ENCODE results near the gene ZNF160. TPM values are rescaled to one million over a fixed set of nuclear protein-coding genes. Genes with fewer than 3 reads are reported as not detected.
"Not testable (repeated sequence)": the region's sequence is repeated elsewhere in the genome, so short reads cannot be mapped to it uniquely, and the experiment has no call there.

The ZNF160 gene
- total RNA-seq, 1 experiment from 2014 or later, result 18.2 TPM

DNA sequence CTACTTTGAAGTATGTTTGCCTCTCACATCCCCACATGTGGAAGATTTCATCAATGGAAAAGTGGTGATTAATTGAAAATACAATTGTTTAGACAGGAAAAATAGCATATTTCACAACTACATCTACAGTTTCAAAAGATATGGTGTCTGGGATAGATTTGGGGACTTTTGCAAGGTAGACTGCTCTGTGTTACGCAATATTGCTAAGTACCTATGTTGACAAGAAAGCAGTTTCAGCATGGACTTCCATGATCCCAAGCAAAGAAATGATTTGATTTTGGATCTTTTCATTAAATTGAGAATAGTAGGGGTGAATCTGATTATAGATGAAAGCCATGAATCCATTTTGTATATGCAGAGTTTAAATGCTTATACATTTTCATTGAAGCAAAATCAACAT lies 10.5 kb downstream of the ZNF160 start:
- no peak for DNase-seq (ENCODE audit: low spot score)

DNA sequence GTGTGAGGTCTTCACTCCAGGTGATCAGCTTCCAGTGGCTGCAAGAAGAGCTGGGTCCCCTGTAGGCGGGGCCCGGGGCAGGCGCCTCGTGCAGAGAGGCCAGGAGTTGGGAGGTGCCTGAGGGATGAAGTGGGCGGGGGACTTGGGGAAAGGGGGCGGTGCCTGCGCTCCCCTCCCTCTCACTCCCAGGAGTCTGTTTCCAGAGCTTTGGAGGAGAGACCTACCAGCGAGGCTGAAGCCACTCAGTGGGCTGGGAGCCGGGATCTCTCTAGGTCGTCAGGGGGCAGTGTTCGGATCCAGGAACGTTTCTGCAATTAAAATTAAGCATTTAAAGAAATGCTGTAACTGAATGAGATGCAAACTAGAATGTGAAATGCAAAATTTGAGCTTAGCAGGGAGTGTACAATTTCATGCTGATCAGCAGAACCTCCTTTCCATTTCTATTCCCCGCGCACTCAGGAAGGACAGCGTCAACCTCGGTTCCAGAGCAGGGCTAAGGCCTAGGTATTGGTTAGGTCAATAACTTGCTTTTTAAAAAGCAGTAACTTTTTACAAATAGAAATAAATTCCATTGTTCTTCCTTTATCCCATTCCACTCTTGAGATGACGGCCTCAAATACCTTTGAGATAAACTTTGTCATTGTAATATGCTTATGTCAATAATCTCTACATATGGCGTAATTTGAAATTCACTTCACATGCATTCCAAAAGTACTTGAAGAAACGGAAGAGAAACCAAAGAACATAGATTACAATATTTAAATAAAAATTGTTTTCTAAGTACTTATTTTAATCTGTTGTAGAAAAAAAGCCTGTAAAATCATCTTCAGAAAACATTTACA lies 11.6 kb downstream of the ZNF160 start:
- DNase-seq (ENCODE audit: low spot score), result no peak

DNA sequence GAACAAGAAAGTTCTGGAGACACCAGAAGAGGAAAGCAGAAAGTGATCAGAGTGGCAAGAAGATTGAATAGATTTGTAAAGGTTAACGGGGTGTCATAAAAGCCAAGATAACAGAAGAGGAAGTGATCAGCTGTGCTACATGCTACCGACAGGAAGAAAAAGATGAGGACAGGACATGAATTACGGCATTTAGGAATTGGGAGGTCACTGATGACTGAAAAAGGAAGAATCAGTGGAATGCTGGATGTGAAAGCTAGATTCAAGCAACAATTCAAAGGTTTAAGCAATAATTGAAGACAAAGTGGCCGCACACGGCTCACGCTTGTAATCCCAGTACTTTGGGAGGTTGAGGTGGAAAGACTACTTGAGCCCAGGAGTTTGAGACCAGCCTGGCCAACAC lies 15.1 kb downstream of the ZNF160 start:
- no peak for DNase-seq (ENCODE audit: low spot score)

DNA sequence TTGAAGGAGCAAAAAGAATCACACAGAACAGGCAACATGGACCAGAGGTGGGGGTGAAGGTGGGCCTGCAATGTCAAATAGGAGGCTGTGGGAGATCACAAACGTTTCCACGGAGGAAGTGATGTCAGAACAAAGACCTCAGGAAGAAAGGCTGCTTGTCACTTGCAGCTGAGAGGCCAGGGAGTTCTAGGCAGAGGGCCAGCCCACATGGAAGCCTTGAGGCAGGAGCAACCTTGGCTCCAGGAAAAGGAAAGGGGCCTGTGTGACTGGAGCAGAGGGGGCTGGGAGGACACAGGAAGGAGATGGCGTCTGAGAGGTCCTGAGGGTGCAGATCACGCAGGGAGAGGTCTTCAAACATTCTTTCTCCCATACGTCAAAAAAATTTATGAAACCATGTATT lies 16.3 kb downstream of the ZNF160 start:
- no peak for DNase-seq (ENCODE audit: low spot score)

DNA sequence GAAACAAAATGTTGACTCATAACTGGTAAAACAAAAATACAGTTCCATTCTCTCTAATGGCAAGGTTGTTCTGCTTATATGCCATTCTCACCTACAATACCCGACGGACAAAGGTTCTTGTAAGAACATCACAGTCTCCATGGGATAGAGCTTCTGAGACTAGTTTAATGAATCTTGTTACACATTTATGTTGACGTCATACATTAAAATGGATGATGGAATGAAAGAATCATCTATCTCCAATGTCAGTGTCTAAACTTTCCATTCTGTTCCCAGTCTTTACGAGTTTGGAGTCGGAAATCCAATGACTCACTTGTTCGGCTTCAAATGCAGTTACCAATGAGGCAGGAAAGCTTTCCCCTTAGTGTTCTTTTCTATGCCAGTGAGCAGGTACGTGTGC lies 17.7 kb downstream of the ZNF160 start:
- no peak for DNase-seq (ENCODE audit: low spot score)

DNA sequence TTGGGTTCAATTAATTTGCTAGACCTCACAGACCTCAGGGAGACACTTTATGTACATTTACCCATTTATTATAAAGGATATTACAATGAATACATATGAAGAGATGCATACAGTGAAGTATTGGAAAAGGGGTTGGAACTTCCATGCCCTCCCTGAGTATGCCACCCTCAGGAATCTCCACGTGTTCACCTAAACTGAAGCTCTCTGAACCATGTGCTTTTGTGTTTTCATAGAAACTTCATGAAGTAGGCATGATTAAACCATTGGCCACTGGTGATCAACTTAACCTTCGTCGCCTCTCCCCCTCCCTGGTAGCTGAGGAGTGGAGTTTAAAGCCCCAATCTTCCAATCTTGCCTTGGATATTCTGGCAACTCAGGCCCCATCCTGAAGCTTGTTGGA lies 20.3 kb downstream of the ZNF160 start:
- no peak for DNase-seq (ENCODE audit: low spot score)

DNA sequence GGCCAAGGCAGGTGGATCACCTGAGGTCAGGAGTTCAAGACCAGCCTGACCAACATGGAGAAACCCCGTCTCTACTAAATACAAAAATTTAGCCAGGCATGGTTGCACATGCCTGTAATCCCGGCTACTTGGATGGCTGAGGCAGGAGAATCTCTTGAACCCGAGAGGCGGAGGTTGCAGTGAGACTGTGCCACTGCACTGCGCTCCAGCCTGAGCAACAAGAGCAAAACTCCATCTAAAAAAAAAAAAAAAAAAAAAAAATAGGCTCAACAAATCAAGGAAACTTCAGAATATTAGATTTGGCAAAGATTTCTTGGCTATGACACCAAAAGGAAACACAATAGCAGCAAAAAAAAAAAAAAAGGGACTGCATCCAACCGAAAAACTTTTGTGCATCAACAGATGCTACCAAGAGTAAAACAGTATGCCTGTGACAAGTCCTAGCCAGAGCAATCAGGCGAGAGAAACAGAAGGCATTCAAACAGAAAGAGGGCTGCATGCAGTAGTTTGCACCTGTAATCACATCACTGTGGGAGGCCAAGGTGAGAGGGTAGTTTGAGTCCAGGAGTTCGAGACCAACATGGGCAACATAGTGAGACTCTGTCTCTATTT lies 23.8 kb downstream of the ZNF160 start:
- DNase-seq (ENCODE audit: low spot score), result no peak

DNA sequence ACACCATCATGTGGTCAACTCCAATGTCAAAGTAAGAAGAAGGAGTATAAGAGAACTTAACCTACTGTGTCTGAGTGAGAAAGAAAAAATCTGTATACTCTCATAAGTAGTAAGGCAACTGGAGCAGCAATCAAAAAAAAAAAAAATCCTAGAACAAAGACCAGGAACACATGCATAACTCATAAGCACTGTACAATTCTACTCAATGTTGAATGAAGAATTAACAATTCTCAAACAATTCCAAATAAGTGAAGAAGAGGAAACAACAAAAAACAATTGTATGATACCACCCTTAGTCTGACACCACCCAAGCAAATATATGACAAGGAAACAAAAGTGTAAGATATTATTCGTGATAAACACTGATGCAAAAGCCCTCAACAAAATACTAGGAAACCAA lies 24.6 kb downstream of the ZNF160 start:
- no peak for DNase-seq (ENCODE audit: low spot score)

DNA sequence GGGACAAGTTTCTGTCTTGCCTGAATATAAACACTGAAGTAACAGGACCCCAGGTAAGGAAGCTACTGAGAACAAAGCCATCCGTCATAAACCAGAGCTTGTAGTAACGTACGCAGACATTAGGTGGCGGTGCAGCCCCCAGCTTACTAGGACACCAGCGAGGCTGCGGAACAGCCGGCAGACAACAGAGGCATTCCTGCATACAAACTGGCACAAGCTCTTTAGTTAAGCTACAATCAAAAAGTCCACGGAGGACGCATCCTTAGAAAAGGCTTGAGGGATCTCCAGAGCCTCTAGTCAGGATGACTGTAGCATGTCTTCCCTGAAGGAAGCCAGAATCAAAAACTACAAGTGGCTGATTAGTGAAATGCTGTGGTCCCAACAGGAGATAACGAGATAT lies 26.2 kb downstream of the ZNF160 start:
- no peak for DNase-seq (ENCODE audit: low spot score)

DNA sequence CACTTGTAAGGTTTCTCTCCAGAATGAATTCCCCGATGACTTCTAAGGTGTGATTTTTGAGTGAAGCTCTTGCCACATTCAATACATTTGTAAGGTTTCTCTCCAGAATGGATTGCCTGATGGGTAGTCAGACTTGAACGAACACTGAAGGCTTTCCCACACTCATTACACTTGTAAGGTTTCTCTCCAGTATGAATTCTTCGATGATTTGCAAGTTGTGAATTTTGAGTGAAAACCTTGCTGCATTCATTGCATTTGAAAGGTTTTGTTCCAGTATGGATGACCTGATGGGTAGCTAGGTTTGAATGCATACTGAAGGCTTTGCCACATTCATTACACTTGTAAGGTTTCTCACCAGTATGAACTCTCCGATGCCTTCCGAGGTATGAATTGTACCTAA lies 34.4 kb downstream of the ZNF160 start:
- no peak for DNase-seq (ENCODE audit: low spot score)

DNA sequence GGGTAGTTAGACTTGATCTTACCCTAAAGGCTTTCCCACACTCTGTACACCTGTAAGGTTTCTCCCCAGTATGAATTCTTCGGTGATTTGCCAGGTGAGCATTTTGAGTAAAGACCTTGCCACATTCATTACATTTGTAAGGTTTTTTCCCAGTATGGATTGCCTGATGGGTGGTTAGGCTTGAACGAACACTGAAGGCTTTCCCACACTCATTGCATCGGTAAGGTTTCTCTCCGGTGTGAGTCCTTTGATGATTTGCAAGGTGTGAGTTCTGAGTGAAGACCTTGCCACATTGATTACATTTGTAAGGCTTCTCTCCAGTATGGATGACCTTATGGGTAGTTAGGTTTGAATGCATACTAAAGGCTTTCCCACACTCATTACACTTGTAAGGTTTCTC lies 35.0 kb downstream of the ZNF160 start:
- no peak for DNase-seq (ENCODE audit: low spot score)

DNA sequence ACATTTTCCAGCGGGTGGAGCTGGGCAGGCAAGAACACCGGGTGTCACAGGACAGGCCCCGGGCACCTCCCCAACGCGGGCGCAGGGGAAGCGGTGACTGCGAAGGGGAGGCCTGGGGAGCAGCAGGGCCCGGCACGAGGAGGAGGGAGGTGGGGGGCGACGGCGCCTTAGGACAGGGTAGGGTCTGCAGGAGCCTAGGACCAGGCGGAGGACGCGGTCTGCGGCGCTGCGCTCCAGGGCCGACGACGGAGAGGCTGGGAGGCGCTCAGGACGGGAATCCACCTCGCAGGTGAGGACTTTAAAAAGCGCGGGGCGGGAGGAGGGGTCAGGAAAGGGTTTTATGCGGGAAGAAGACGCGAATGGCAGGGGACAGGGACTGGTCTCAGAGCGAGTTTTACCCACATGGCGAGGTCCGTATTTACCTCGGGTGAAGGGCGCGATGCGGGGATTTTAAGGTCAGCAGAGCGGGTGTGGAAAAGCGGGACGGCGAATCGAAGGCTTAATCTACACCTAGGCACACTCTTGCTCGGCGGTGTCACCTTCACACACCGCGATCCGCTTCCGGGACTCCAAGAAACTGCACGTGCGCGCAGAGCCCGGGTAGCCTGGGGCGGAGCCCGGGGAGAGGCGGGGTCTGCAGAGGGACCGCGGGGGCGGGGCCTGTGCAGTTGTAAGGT lies 45.2 kb downstream of the ZNF160 start:
- no peak for DNase-seq (ENCODE audit: low spot score)

DNA sequence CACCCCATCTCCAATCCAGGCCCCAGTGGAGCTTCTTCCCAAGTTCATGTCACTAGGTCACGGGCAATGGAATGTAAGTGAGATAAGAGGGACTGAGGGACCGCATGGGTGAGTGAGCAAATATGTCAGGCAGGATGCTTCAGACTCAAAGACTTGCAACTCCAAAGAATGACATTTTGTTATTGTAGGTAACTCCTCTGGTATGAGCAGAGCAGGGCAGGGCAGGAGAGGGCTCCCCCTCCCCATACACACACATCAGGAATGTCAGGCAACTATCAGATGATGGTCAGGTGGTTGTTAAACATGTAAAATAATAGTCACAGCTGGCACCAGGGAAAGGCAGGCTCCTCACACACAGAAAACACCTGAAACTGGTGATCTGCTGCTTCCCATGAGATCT lies 48.1 kb downstream of the ZNF160 start:
- DNase-seq (ENCODE audit: low spot score), result peak; percentile 29

DNA sequence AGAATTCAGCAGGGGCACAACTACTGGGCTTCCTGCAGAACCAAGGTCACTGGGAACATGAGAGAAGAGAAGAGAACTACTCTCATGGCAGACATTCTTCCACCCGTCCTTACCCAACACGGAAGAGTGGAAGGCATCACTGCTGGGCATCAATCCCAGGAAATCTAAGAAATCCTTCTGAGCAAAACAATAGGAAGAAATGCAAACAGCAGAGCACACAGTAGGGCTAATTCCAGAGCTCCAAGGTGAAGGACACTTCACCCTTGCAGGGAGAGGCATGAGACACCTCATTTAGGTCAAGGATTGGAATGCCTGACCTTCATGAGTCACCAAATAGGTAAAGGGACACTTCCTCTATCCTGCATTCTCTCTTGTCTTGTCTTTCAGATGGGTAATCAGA lies 55.8 kb downstream of the ZNF160 start:
- no peak for DNase-seq (ENCODE audit: low spot score)

DNA sequence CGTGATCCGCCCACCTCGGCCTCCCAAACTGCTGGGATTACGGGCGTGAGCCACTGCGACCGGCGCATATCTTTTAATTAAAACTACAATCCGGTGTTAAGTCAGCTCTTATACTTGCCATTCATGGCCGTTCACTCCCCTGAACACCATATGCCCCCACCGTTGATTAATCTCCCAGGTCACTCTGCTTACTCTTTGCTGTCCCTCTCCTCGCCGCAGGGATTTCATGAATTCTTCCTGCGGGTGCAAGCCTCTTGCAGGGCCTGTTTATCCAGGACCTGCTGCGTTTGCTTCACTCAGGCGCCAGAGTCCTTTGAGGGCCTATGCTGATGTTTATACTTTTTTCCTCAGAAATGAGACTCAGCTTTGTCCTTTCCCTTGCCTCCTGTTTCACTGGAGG lies 57.7 kb downstream of the ZNF160 start:
- DNase-seq (ENCODE audit: low spot score), result no peak

DNA sequence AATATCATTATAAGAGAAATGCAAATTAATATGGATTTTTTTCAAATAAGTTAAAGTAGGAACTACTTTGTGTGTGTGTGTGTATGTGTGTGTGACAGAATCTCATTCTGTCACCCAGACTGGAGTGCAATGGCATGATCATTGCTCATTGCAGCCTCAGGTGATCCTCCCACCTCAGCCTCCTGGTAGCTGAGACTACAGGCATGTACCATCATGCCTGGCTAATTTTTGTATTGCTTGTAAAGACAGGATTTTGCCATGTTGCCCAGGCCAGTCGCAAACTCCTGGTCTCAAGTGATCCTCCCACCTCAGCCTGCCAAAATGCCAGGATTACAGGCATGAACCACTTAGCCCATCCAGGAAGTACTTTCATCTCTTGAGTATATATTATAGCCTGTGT lies 61.9 kb downstream of the ZNF160 start:
- no peak for DNase-seq (ENCODE audit: low spot score)

DNA sequence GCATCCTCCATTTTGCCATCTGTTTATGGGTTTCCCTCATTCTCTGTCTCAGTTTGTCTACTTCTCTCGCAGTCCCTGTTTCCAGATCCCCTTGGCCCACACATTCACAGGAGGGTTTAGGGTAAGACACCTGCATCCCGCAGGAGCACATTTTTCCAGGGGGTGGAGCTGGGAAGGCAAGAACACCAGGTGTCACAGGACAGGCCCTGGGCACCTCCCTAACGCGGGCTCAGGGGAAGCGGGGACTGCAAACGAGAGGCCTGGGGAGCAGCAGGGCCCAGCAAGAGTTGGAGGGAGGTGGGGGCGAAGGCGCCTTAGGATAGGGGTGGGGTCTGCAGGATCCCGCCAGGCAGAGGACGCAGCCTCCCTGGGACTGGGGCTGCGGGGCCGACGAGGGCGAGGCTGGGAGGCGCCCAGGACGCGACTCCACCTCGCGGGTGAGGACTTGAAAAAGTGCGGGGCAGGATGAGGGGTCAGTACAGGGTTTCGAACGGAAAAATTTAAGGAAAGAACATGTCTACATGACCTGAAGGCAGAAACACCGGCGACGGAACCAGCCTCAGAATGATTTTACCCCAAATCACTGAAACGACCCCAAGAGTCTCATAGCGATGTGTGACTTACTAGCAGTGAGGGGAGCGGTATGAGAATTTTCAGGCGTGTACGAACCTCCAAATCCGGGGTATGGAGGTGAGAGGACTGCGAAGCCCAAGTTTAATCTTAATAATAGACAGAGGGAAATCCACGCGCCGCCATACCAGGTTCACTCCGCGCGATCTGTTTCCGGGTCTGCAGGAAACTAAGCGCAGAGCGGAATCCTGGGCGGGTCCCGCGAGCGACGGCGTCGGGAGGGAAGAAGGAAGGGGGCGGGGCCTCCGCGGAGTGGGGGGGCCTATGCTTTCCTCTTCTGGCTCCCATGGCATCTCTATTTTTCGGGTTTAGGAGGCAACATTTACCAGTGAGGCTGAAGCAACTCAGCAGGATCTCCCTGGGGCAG lies 65.8 kb downstream of the ZNF160 start:
- no peak for DNase-seq (ENCODE audit: low spot score)

DNA sequence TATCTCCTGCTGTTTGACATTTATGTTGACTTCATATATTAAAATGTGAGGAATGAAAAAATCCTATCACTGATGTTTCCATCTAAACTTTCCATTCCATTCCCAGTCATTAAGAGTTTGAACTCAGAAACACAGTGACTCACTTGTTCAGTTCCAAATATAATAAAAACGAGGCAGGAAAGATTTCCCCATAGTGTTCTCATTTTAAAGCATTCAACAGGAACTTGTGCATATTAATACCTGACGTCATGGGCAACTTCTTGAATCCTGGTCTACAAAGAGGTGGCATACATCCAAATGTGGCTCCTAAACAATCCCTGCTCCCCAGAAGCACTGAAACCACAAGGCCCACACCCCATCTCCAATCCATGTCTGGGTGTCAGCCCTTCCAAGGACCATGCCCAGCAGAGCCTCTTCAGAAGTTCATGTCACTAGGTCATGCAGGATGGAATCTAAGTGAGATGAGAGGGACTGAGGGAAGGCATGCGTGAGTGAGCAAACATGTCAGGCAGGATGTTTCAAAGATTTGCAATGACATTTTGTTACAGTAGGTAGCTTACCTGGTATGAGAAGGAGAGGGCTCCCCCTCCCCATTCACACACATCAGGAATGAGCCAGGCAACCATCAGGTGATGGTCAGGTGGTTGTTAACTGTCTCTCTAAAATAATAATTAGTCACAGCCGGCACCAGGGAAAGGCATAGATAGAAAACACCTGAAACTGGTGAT lies 68.1 kb downstream of the ZNF160 start:
- DNase-seq (ENCODE audit: low spot score), result no peak

DNA sequence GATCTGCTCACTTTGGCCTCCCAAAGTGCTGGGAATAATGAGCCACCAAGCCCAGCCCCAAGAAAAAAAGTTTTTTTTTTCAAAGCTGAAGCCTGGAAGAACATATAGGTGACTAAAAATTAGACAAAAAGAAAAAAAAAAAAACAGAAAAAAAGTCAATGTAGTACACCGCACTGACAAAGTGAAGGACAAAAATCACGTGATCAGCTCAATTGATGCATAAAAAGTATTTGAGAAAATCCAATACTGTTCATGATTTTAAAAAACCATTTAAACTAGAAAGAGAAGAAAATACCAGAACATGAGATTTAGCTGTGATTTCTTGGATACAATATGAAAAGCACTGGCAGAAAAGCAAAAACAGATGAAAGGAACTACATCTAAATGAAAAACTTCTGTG lies 69.2 kb downstream of the ZNF160 start:
- no peak for DNase-seq (ENCODE audit: low spot score)

DNA sequence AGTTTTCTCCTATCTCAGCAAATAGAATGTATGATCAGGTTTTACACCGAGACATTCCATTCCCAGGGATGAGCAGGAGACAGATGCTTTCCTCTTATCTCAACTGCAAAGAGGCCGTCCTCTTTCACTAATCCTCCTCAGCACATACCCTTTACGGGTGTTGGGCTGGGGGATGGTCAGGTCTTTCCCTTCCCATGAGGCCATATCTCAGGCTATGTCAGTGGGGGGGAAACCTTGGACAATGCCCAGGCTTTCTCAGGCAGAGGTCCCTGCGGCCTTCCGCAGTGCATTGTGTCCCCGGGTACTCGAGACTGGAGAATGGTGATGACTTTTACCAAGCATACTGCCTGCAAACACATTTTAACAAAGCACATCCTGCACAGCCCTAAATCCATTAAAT lies 74.9 kb downstream of the ZNF160 start:
- DNase-seq (ENCODE audit: low spot score), result not testable (repeated sequence)

DNA sequence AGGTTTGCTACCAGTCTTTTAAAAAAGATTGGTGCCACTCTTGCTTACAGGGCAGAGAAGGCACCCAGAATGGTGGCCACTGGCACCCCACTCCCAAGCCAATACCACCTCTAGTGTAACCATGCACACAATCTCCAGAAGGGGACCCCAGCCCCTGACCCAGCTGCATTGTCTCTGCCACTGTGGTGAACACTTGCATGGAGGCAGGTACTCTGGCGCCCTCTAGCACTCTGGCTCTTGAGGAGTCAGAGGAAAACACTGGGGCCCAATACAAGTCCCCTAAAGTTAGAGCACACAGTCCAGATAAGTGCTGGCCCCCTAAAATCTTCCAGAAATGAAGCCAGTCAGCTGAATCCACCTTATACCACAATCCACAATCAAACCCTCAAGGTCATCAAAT lies 83.5 kb downstream of the ZNF160 start:
- DNase-seq (ENCODE audit: low spot score), result no peak
